ENCODE measurements around the gene MED12. TPM values are rescaled to one million over a fixed set of nuclear protein-coding genes. Genes with fewer than 3 reads are reported as not detected.
A peak's percentile ranks its signal among the peaks of the same experiment; 100 is the strongest.

MED12 gene
- total RNA-seq, 3 donors from 2014 or later, result 34.4 to 55.4 (median 47.8) TPM

- intact Hi-C loops (cut with DNase I, micrococcal nuclease), result no loop called here
- H3K4me3 ChIP-seq, result no peak overlapping the region
- peak in 1 of 3 donors; percentile 55 for DNase-seq
- no peak for ATAC-seq
- no peaks in the 10 kb centered on the region for H3K4me1 ChIP-seq (ENCODE audit: low read depth)
- no peaks in the 10 kb centered on the region for H3K9me3 ChIP-seq
- H3K36me3 ChIP-seq (ENCODE audit: low read depth), result no peaks in the 10 kb centered on the region
- TF ChIP-seq CTCF (IDR thresholded peaks at IDR 0.05), result no peak
Measured at GRCh38 chrX:71143508-71143907, 25.1 kb downstream of the MED12 start.

- H3K4me3 ChIP-seq, result no peak within 1 kb of the TSS
- no peak for ATAC-seq
- H3K9me3 ChIP-seq, result no peaks in the 10 kb centered on the region
- no peaks in the 10 kb centered on the region for H3K36me3 ChIP-seq (ENCODE audit: low read depth)
- TF ChIP-seq CTCF (IDR thresholded peaks at IDR 0.05), result no peak
- peak in 1 of 3 donors; percentile 36 for DNase-seq
- H3K4me1 ChIP-seq (ENCODE audit: low read depth), result no peaks in the 10 kb centered on the region
- intact Hi-C loops (cut with DNase I, micrococcal nuclease), result no loop called here
Measured at GRCh38 chrX:71144651-71145050, 26.3 kb downstream of the MED12 start, which contains the start of gene NLGN3. Gene NLGN3, plus strand, starts transcription at chrX:71144841. Its CDS starts 2,909 bp downstream, at chrX:71147750.

- Histone ChIP-seq H3K36me3 (ENCODE audit: low read depth) (no peaks in the 10 kb centered on the region), H3K9me3 (no peaks in the 10 kb centered on the region), H3K4me1 (ENCODE audit: low read depth) (no peaks in the 10 kb centered on the region), H3K4me3 (no peak overlapping the region)
- no peak for TF ChIP-seq CTCF (IDR thresholded peaks at IDR 0.05)
- ATAC-seq, result no peak
- no peak for DNase-seq
- intact Hi-C loops (cut with DNase I, micrococcal nuclease), result no loop called here
Measured at GRCh38 chrX:71147496-71148277, 29.3 kb downstream of the MED12 start.

GRCh38 chrX:71148278-71148663 is 29.9 kb downstream of the MED12 start:
- DNase-seq (no peak), ATAC-seq (no peak)
- no peak for TF ChIP-seq CTCF (IDR thresholded peaks at IDR 0.05)
- no peaks in the 10 kb centered on the region for H3K4me1 ChIP-seq (ENCODE audit: low read depth)
- no peaks in the 10 kb centered on the region for H3K9me3 ChIP-seq
- no peaks in the 10 kb centered on the region for H3K36me3 ChIP-seq (ENCODE audit: low read depth)
- no peak overlapping the region for H3K4me3 ChIP-seq
- intact Hi-C loops (cut with DNase I, micrococcal nuclease), result no loop called here

GRCh38 chrX:71151366-71151765 is 33.0 kb downstream of the MED12 start:
- DNase-seq, result no peak
- intact Hi-C loops (cut with DNase I, micrococcal nuclease), result no loop called here
- TF ChIP-seq CTCF (IDR thresholded peaks at IDR 0.05), result no peak
- Histone ChIP-seq H3K36me3 (ENCODE audit: low read depth) (no peaks in the 10 kb centered on the region), H3K9me3 (no peaks in the 10 kb centered on the region), H3K4me3 (no peak overlapping the region), H3K4me1 (ENCODE audit: low read depth) (no peaks in the 10 kb centered on the region)
- no peak for ATAC-seq

Data from mucosa of descending colon (tissue), 3 donors.